Mesenchymal stem cell (in vitro differentiated cells and primary cell): ENCODE measurements around the gene SEMA4G.

Source experiments
- DNase-seq: peaks from one replicate; pipeline ENCODE4 v3.0.0-alpha.2; 2013
- H2AFZ ChIP-seq: one replicate; pipeline ENCODE4 v1.6.1; 2013; ENCODE audit warnings: low read depth, mild to moderate bottlenecking, control low read depth, inconsistent platforms, low read length, moderate library complexity
- H2AK5ac ChIP-seq: 2 replicates; pipeline ENCODE4 v1.6.1; 2013; ENCODE audit warnings: low read length, moderate library complexity, mild to moderate bottlenecking, inconsistent platforms; ENCODE audit not compliant: severe bottlenecking
- H2BK120ac ChIP-seq: one replicate; pipeline ENCODE4 v1.6.1; 2013; ENCODE audit warnings: low read depth, mild to moderate bottlenecking, inconsistent platforms, low read length, moderate library complexity
- H2BK12ac ChIP-seq, 2 experiments: one replicate each; pipeline ENCODE4 v1.6.1; 2013; ENCODE audit warnings: inconsistent platforms in 2 of 2, low read length in 2 of 2, mild to moderate bottlenecking in 2 of 2, moderate library complexity in 2 of 2, control low read depth in 1 of 2
- H2BK15ac ChIP-seq: one replicate; pipeline ENCODE4 v1.6.1; 2013; ENCODE audit warnings: mild to moderate bottlenecking, low read depth, inconsistent platforms; ENCODE audit not compliant: poor library complexity, severe bottlenecking
- H2BK5ac ChIP-seq: 2 replicates; pipeline ENCODE4 v1.6.1; 2013; ENCODE audit warnings: low read depth, mild to moderate bottlenecking, low read length, control low read depth, inconsistent platforms; ENCODE audit not compliant: poor library complexity, severe bottlenecking
- H3K14ac ChIP-seq, 2 experiments: one replicate each; pipeline ENCODE4 v1.6.1; 2013; ENCODE audit warnings: inconsistent platforms in 2 of 2, low read length in 2 of 2, control low read depth in 1 of 2, mild to moderate bottlenecking in 1 of 2, moderate library complexity in 1 of 2
- H3K18ac ChIP-seq, 2 experiments: one replicate each; pipeline ENCODE4 v1.6.1; 2013; ENCODE audit warnings: inconsistent platforms in 2 of 2, low read length in 2 of 2, control low read depth in 1 of 2, low read depth in 1 of 2, mild to moderate bottlenecking in 1 of 2
- H3K23ac ChIP-seq, 2 experiments: one replicate each; pipeline ENCODE4 v1.6.1; 2013; ENCODE audit warnings: inconsistent platforms in 2 of 2, low read length in 2 of 2, mild to moderate bottlenecking in 2 of 2, moderate library complexity in 2 of 2, control low read depth in 1 of 2
- H3K27ac ChIP-seq: 2 replicates; pipeline ENCODE4 v1.5.1; 2013; ENCODE audit warnings: mild to moderate bottlenecking, moderate library complexity, low read length, control low read depth, inconsistent platforms; ENCODE audit not compliant: poor library complexity, severe bottlenecking
- H3K27me3 ChIP-seq, 2 experiments: 2 replicates each; pipeline versions ENCODE4 v1.6.1 to v1.7.0; 2013; ENCODE audit warnings: low read length in 2 of 2, mild to moderate bottlenecking in 2 of 2, moderate library complexity in 2 of 2, control low read depth in 1 of 2, inconsistent platforms in 1 of 2; ENCODE audit not compliant: control insufficient read depth in 1 of 2, insufficient read depth in 1 of 2
- H3K36me3 ChIP-seq, 2 experiments: 2 replicates each; pipeline versions ENCODE4 v1.6.1 to v1.7.0; 2013; ENCODE audit warnings: low read length in 2 of 2, control low read depth in 1 of 2, inconsistent platforms in 1 of 2, low read depth in 1 of 2, mild to moderate bottlenecking in 1 of 2; ENCODE audit not compliant: insufficient read depth in 2 of 2, control insufficient read depth in 1 of 2
- H3K4ac ChIP-seq, 2 experiments: one replicate each; pipeline ENCODE4 v1.6.1; 2013; ENCODE audit warnings: inconsistent platforms in 2 of 2, low read length in 2 of 2, mild to moderate bottlenecking in 2 of 2, moderate library complexity in 2 of 2, control low read depth in 1 of 2, low read depth in 1 of 2
- H3K4me1 ChIP-seq: 2 replicates; pipeline ENCODE4 v1.6.1; 2013; ENCODE audit warnings: low read depth, low read length, control low read depth; ENCODE audit not compliant: control insufficient read depth, insufficient read depth
- H3K4me2 ChIP-seq: 2 replicates; pipeline ENCODE4 v1.6.1; 2013; ENCODE audit warnings: low read length, mild to moderate bottlenecking, inconsistent platforms; ENCODE audit not compliant: poor library complexity, severe bottlenecking
- H3K4me3 ChIP-seq, 2 experiments: 2 replicates each; pipeline versions ENCODE4 v1.5.1 to v1.7.0; 2013; ENCODE audit warnings: low read length in 2 of 2, mild to moderate bottlenecking in 2 of 2, control low read depth in 1 of 2, low read depth in 1 of 2; ENCODE audit not compliant: insufficient read depth in 1 of 2
- H3K79me1 ChIP-seq: replicated peaks from 2 replicates; pipeline ENCODE4 v1.6.1; 2013; ENCODE audit warnings: mild to moderate bottlenecking, control low read depth, low read length, inconsistent platforms; ENCODE audit not compliant: poor library complexity, severe bottlenecking
- H3K9ac ChIP-seq: 2 replicates; pipeline ENCODE4 v1.7.0; 2013; ENCODE audit warnings: mild to moderate bottlenecking, low read length, moderate library complexity
- H3K9me3 ChIP-seq: 2 replicates; pipeline ENCODE4 v1.7.0; 2013; ENCODE audit warnings: mild to moderate bottlenecking, low read length; ENCODE audit not compliant: control insufficient read depth
- H4K8ac ChIP-seq: one replicate; pipeline ENCODE4 v1.6.1; 2013; ENCODE audit warnings: inconsistent platforms, mild to moderate bottlenecking, low read length, moderate library complexity
- H4K91ac ChIP-seq: one replicate; pipeline ENCODE4 v1.6.1; 2013; ENCODE audit warnings: mild to moderate bottlenecking, low read length, inconsistent platforms
- WGBS: methylation state at CpG from one replicate; pipeline ENCODE4 v1.1.7; 2013; ENCODE audit warnings: mixed read lengths; 5-methylcytosine and 5-hydroxymethylcytosine counted together

Gene SEMA4G

DNA sequence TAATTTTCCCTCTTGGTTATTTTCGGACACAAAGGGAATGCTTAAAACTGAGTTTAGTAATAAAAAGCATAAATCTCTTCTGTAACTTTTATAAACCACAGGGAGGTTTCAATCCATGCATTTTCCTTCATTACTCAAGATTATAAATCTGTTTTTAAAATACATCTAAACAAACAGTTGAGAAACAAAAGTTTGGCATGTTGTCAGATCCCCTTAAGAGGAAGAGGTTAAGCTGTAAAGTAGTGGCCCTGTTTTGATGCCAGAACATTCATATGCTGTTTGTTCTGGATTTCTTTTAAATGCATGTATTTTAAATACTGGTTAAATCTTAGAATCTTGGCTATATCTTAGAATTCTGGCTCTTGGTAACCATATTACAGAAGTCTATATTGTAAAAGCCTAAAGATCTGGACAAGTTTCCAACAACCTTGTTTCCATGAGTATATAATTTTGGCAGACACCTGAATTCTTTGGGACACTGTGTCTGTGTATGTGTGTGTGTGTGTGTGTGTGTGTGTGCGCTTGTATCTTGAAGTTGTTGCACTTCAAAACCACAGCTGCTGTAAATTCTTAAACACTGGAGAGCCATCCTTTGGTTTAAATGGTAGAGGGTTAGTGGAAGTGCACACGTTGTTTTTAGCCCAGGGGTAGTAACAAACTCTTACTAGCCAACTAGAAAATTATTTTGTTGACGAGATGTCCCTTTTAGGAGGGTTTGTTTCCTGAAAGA, 6.8 kb upstream of the SEMA4G start:
- Histone ChIP-seq H3K27ac (no peak overlapping the region), H3K4ac (no peak overlapping the region), H3K9ac (no peak overlapping the region), H3K36me3 (peaks cover 16 to 90% of the 10 kb centered on the region in 2 experiments), H4K91ac (no peak overlapping the region), H3K27me3 (no peaks in the 10 kb centered on the region), H2BK5ac (no peak overlapping the region), H3K9me3 (no peaks in the 10 kb centered on the region), H2BK120ac (no peak overlapping the region), H3K18ac (no peak overlapping the region), H3K4me1 (no peaks in the 10 kb centered on the region), H3K23ac (no peak overlapping the region), H2AFZ (no peak overlapping the region), H2BK15ac (no peak overlapping the region), H3K4me2 (no peak overlapping the region), H2BK12ac (no peak overlapping the region), H3K4me3 (no peak overlapping the region), H3K14ac (no peak overlapping the region), H3K79me1 (peaks cover 4% of the 10 kb centered on the region), H2AK5ac (no peak overlapping the region), H4K8ac (no peak overlapping the region)
- DNase-seq, result no peak
- 97% methylated on average over 3 of the region's 4 CpGs for WGBS

DNA sequence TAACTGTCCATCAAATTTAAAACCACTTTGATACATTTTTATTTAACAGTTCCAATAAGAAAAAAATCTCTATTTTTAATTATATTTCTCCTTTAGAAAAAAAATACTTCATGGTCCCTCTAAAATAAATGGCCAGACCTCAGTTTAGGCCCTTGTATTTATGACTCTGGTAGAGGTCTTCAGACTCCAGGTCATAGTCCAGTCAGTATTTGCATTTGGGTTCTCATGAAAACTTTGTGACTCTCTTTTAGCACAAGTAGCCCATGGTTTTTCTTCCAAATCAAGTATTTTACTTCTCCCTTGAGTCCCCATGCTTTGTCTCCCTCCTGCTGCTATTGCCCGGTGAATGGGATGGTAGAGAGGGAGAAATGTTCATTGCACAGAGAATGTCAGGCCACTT, 5.5 kb upstream of the SEMA4G start:
- DNase-seq, result no peak
- Histone ChIP-seq H2BK5ac (no peak overlapping the region), H2BK120ac (no peak overlapping the region), H3K4me2 (no peak overlapping the region), H3K18ac (no peak overlapping the region), H2AFZ (no peak overlapping the region), H3K27me3 (no peaks in the 10 kb centered on the region), H4K8ac (no peak overlapping the region), H3K9ac (no peak overlapping the region), H3K4ac (no peak overlapping the region), H3K14ac (no peak overlapping the region), H3K23ac (no peak overlapping the region), H3K9me3 (no peaks in the 10 kb centered on the region), H4K91ac (no peak overlapping the region), H2AK5ac (no peak overlapping the region), H3K79me1 (peaks cover 4% of the 10 kb centered on the region), H2BK15ac (no peak overlapping the region), H3K4me3 (no peak overlapping the region), H3K4me1 (peaks cover 2% of the 10 kb centered on the region), H3K36me3 (peaks cover 15 to 77% of the 10 kb centered on the region in 2 experiments), H2BK12ac (no peak overlapping the region), H3K27ac (no peak overlapping the region)
- WGBS, result 100% methylated on average over 1 of the region's 1 CpG

DNA sequence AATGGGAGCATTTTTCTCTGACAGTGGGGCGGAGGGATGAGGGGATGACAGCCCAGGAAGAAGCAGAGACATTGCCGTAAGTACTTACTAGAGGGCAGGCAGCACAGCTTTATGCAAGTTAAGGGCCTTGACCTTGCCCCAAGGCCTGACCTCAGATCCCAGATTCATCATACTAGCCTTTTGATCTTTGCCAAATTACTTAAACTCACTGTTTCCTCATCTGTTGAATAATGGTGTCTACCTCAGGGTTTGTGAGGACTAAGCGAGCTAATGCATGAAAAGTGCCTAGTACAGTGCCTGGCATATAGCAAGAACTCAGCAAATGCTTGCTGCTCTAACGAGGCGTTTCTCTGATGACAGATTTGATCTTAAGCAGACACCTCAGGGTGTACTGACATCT, 3.5 kb upstream of the SEMA4G start:
- no peak for DNase-seq
- Histone ChIP-seq H3K14ac (no peak overlapping the region), H3K9me3 (no peaks in the 10 kb centered on the region), H3K9ac (no peak overlapping the region), H4K8ac (no peak overlapping the region), H3K4me3 (no peak overlapping the region), H2BK12ac (no peak overlapping the region), H2AK5ac (no peak overlapping the region), H3K27me3 (no peaks in the 10 kb centered on the region), H3K18ac (no peak overlapping the region), H3K4ac (no peak overlapping the region), H2AFZ (no peak overlapping the region), H3K36me3 (peaks cover 14 to 60% of the 10 kb centered on the region in 2 experiments), H4K91ac (no peak overlapping the region), H3K4me1 (peaks cover 20% of the 10 kb centered on the region), H3K4me2 (no peak overlapping the region), H3K79me1 (peaks cover 2% of the 10 kb centered on the region), H2BK5ac (no peak overlapping the region), H2BK15ac (no peak overlapping the region), H2BK120ac (no peak overlapping the region), H3K23ac (peak overlapping the region in 1 of 2 experiments; percentile 42), H3K27ac (no peak overlapping the region)
- WGBS, result 61% methylated on average over 3 of the region's 5 CpGs

DNA sequence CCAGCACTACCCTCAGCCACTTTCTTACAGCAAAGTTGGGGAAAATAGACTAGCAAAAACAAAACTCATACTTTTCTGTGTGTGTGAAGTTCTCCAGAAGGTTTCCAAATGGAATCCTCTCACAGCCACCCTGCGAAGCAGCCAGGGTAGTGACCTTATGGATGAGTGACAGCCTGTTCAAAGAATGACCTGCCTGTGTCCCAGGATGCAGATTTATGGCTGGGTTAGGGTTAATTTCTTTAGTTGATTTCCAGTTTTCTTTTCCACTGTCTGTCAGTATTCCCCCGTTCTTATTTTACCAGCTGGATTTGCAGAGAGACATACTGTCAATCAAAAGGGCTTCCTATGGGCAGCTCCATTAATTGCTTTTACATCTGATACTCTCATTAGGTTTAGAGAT, 2.4 kb upstream of the SEMA4G start:
- Histone ChIP-seq H3K9me3 (no peaks in the 10 kb centered on the region), H3K9ac (no peak overlapping the region), H3K14ac (no peak overlapping the region), H3K4ac (no peak overlapping the region), H2BK5ac (no peak overlapping the region), H4K8ac (no peak overlapping the region), H2BK12ac (no peak overlapping the region), H3K27me3 (no peaks in the 10 kb centered on the region), H4K91ac (no peak overlapping the region), H3K79me1 (peaks cover 2% of the 10 kb centered on the region), H3K23ac (no peak overlapping the region), H2AFZ (no peak overlapping the region), H3K18ac (no peak overlapping the region), H2BK15ac (no peak overlapping the region), H3K27ac (no peak overlapping the region), H2BK120ac (no peak overlapping the region), H3K36me3 (peaks cover 14 to 52% of the 10 kb centered on the region in 2 experiments), H3K4me2 (no peak overlapping the region), H2AK5ac (no peak overlapping the region), H3K4me3 (no peak overlapping the region), H3K4me1 (peaks cover 30% of the 10 kb centered on the region)
- no peak for DNase-seq
- WGBS, result 100% methylated on average over 1 of the region's 2 CpGs
